IMR-90 (cell line): ENCODE results near the gene MAU2.

Source experiments
- BHLHE40 ChIP-seq: fragments of 150-350 bp; IDR thresholded peaks from 2 replicates; pipeline ENCODE4 v1.6.1; 2016; ENCODE audit warnings: mild to moderate bottlenecking, low read depth, low read length
- CEBPB ChIP-seq: IDR thresholded peaks from 2 replicates; pipeline ENCODE4 v1.6.1; 2012; ENCODE audit warnings: low read depth, low read length, improper control_type of control experiment
- CHD1 ChIP-seq: IDR thresholded peaks from 2 replicates; pipeline ENCODE4 v1.6.1; 2012; ENCODE audit warnings: low read depth, low read length, improper control_type of control experiment
- FOS ChIP-seq: fragments of 150-350 bp; IDR thresholded peaks from 2 replicates; pipeline ENCODE4 v1.6.1; 2016; ENCODE audit warnings: low read depth, low read length
- MXI1 ChIP-seq: IDR thresholded peaks from 2 replicates; pipeline ENCODE4 v1.6.1; 2012; ENCODE audit warnings: low read depth, mild to moderate bottlenecking, low read length, moderate library complexity, borderline replicate concordance
- NFE2L2 ChIP-seq: fragments of 150-350 bp; IDR thresholded peaks from 2 replicates; pipeline ENCODE4 v1.6.1; 2016; ENCODE audit warnings: low read depth, mild to moderate bottlenecking, low read length
- POLR2A ChIP-seq: IDR thresholded peaks from 2 replicates; pipeline ENCODE4 v1.6.1; 2012; ENCODE audit warnings: mild to moderate bottlenecking, low read depth, low read length
- RAD21 ChIP-seq: IDR thresholded peaks from 2 replicates; pipeline ENCODE4 v1.6.1; 2012; ENCODE audit warnings: low read length, improper control_type of control experiment
- RFX5 ChIP-seq: IDR thresholded peaks from 2 replicates; pipeline ENCODE4 v1.8.0; 2012; ENCODE audit warnings: low read depth, mild to moderate bottlenecking, low read length, moderate library complexity
- SMC3 ChIP-seq: fragments of 150-350 bp; IDR thresholded peaks from 2 replicates; pipeline ENCODE4 v1.6.1; 2016; ENCODE audit warnings: low read depth, mild to moderate bottlenecking, antibody characterized with exemption, low read length, moderate library complexity
- TF ChIP-seq, protein P1 (sequence below): conservative IDR thresholded peaks from 2 replicates; pipeline ENCODE4 v1.5.1; 2012; ENCODE audit warnings: mild to moderate bottlenecking, low read depth, low read length, improper control_type of control experiment
- TF ChIP-seq, protein P2 (sequence below): fragments of 150-350 bp; IDR thresholded peaks from 2 replicates; pipeline ENCODE4 v1.6.1; 2016; ENCODE audit warnings: low read depth, mild to moderate bottlenecking, low read length, moderate library complexity, borderline replicate concordance

DNA sequence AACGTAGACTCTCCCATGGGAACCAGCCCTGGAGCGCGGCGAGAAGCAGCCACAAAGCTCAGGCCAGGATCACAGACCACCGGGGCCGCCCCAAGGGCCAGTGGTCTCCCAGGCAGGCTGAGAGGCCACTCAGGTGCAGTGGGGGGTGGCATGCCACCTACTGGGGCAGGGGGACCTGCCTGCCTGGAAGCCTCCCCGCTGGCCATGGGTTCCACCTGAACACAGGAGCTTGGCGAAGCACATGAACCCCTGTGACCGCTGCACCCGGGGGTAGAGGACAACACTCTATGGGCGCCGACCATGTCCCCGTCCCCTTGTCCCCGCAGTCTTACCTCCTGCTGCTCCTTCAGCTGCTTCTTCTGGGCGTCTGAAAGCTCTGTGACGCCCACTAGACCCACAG is 40.8 kb upstream of the MAU2 start:
- TF ChIP-seq, protein P1, sequence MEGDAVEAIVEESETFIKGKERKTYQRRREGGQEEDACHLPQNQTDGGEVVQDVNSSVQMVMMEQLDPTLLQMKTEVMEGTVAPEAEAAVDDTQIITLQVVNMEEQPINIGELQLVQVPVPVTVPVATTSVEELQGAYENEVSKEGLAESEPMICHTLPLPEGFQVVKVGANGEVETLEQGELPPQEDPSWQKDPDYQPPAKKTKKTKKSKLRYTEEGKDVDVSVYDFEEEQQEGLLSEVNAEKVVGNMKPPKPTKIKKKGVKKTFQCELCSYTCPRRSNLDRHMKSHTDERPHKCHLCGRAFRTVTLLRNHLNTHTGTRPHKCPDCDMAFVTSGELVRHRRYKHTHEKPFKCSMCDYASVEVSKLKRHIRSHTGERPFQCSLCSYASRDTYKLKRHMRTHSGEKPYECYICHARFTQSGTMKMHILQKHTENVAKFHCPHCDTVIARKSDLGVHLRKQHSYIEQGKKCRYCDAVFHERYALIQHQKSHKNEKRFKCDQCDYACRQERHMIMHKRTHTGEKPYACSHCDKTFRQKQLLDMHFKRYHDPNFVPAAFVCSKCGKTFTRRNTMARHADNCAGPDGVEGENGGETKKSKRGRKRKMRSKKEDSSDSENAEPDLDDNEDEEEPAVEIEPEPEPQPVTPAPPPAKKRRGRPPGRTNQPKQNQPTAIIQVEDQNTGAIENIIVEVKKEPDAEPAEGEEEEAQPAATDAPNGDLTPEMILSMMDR: no peak
- TF ChIP-seq RFX5 (no peak), POLR2A (no peak), NFE2L2 (no peak), MXI1 (no peak), SMC3 (no peak), CHD1 (no peak), RAD21 (no peak), FOS (no peak), BHLHE40 (no peak), CEBPB (no peak)
- TF ChIP-seq, protein P2, sequence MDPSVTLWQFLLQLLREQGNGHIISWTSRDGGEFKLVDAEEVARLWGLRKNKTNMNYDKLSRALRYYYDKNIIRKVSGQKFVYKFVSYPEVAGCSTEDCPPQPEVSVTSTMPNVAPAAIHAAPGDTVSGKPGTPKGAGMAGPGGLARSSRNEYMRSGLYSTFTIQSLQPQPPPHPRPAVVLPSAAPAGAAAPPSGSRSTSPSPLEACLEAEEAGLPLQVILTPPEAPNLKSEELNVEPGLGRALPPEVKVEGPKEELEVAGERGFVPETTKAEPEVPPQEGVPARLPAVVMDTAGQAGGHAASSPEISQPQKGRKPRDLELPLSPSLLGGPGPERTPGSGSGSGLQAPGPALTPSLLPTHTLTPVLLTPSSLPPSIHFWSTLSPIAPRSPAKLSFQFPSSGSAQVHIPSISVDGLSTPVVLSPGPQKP: no peak
